ENCODE data around the gene STRIP1. TPM values are rescaled to one million over a fixed set of nuclear protein-coding genes. Genes with fewer than 3 reads are reported as not detected.

The STRIP1 gene
- total and polyA plus RNA-seq, 2 of the 8 experiments (the other 6 are each of a cell fraction or from before 2014, with no cell fraction given) = 21.3 to 45.6 TPM

DNA sequence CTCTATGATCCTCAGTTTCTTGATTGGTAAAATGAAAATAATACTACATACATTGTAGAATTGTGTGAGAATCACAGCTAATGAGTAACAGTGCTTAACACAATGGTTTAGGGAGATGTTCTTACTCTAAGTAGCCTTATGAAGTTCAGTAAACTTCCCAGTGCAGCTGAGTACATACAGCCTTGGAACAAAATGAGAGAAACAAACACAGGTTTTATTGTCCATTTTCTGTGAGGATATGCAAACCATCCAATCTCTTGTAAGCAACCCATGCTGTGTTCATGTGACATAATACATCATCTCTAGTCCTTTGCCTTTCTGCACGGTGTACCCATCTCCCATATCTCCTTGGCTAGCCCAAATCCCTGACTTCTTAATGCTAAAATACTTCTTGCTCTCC, 14.7 kb upstream of the STRIP1 start:
- CTCF ChIA-PET (ENCODE audit: partially characterized antibody) = interaction anchor here (1.0 to 2.2 kb wide), 6 partner anchors 9 to 97 kb away, joined by 3 to 9 read pairs (median 5); partner anchors contain the start of gene AHCYL1
- Histone ChIP-seq H2BK5ac (ENCODE audit: low read depth, low read length) (no peak overlapping the region), H3K36me3 (ENCODE audit: control insufficient read depth in 2 of 4, insufficient read depth in 4 of 4, low read length in 3 of 4) (peaks cover 34 to 97% (median 82%) of the 10 kb centered on the region in 4 experiments), H3K27me3 (replicated peaks in 1 of 4; ENCODE audit: control insufficient read depth in 3 of 4, extremely low read depth in 1 of 4, insufficient read depth in 3 of 4, low read length in 3 of 4) (no peaks in the 10 kb centered on the region), H2BK15ac (ENCODE audit: low read length) (no peak overlapping the region), H4K20me1 (replicated peaks in 1 of 2; ENCODE audit: control insufficient read depth in 1 of 2, insufficient read depth in 2 of 2, low read length in 2 of 2) (peaks cover 0 to 2% of the 10 kb centered on the region in 2 experiments), H3K23ac (ENCODE audit: insufficient read length) (no peak overlapping the region), H3K18ac (ENCODE audit: extremely low read depth, low read length) (no peak overlapping the region), H2BK12ac (ENCODE audit: low read depth, low read length) (no peak overlapping the region), H3K9me3 (ENCODE audit: insufficient read depth in 2 of 2, low read depth in 1 of 2, low read length in 1 of 2) (no peaks in the 10 kb centered on the region), H3K4me3 (ENCODE audit: extremely low read depth in 1 of 4, insufficient read depth in 2 of 4, low read depth in 3 of 4, low read length in 4 of 4) (no peak overlapping the region), H3K79me1 (ENCODE audit: low read depth, low read length) (no peaks in the 10 kb centered on the region), H3K79me2 (ENCODE audit: control insufficient read depth in 1 of 2, insufficient read depth in 2 of 2, low read length in 2 of 2) (no peaks in the 10 kb centered on the region), H2AK5ac (ENCODE audit: low read depth, low read length) (no peak overlapping the region), H4K91ac (replicated peaks; ENCODE audit: insufficient read length, low read length) (no peak overlapping the region), H3K27ac (ENCODE audit: low read depth, low read length) (no peak overlapping the region), H3K14ac (ENCODE audit: insufficient read length) (no peak overlapping the region), H3K56ac (replicated peaks; ENCODE audit: insufficient read length, low read depth, low read length) (no peak overlapping the region), H4K5ac (ENCODE audit: insufficient read length, low read depth, low read length) (no peak overlapping the region), H4K8ac (ENCODE audit: extremely low read depth, insufficient read depth, low read length) (no peak overlapping the region), H3K4ac (replicated peaks; ENCODE audit: insufficient read length, low read depth, low read length) (no peak overlapping the region), H3K9ac (replicated peaks in 1 of 4; ENCODE audit: extremely low read depth in 1 of 4, low read depth in 3 of 4, low read length in 3 of 4) (no peak overlapping the region), H2BK120ac (replicated peaks; ENCODE audit: low read depth, low read length) (no peak overlapping the region), H2AFZ (ENCODE audit: low read length) (no peak overlapping the region), H2BK20ac (ENCODE audit: low read length) (no peak overlapping the region), H3K4me1 (replicated peaks in 1 of 4; ENCODE audit: control insufficient read depth in 3 of 4, insufficient read depth in 4 of 4, low read length in 3 of 4) (no peaks in the 10 kb centered on the region), H3K23me2 (ENCODE audit: low read depth, low read length) (no peaks in the 10 kb centered on the region), H3K4me2 (ENCODE audit: insufficient read depth in 1 of 2, low read depth in 2 of 2, low read length in 2 of 2) (no peak overlapping the region)
- no peak for DNase-seq (ENCODE audit: low read depth in 1 of 2, low spot score in 2 of 2)
- POLR2A ChIA-PET (ENCODE audit: partially characterized antibody) = interaction anchor here (1.2 to 1.6 kb wide), 4 partner anchors 10 to 16 kb away, joined by 5 to 6 read pairs (median 6); no protein-coding TSS in a partner anchor
- no peak for FAIRE-seq
- 80% methylated on average over 1 of the region's 1 CpG; no CpG with 5 or more reads in 1 of the 2 experiments for WGBS, 2 experiments (ENCODE audit: extremely low coverage in 1 of 2, insufficient coverage in 1 of 2, insufficient read length in 1 of 2, insufficient replicate concordance in 2 of 2, low coverage in 1 of 2, low lambda C conversion rate in 2 of 2, missing lambda C conversion rate in 1 of 2)
- TF ChIP-seq, protein P1, sequence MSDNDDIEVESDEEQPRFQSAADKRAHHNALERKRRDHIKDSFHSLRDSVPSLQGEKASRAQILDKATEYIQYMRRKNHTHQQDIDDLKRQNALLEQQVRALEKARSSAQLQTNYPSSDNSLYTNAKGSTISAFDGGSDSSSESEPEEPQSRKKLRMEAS (IDR thresholded peaks at IDR 0.05) = no peak
- no peak for TF ChIP-seq RNF2 (IDR thresholded peaks at IDR 0.05; ENCODE audit: borderline replicate concordance, low read depth, low read length, missing control alignments, poor library complexity, severe bottlenecking)
- no peak for TF ChIP-seq POLR2AphosphoS5 (IDR thresholded peaks at IDR 0.05; ENCODE audit: low read depth, low read length)
